GM12878 (cell line): ENCODE measurements around the gene MMP24. TPM values are rescaled to one million over a fixed set of nuclear protein-coding genes. Genes with fewer than 3 reads are reported as not detected.

Experiments used
- ATAC-seq: fragments of 200-7000 bp; cut with Tn5 transposase; 3 replicates; pipeline ENCODE4 v1.9.1; 2020; ENCODE audit warnings: mild to moderate bottlenecking, moderate library complexity
- BruUV-seq: library from RNA; stranded (reverse); fragments of 400-500 nt; replicated peaks from 2 replicates; lab custom pipeline; 2021; lab: Mats Ljungman, UMichigan
- CTCF ChIA-PET: fragments of 300-600 bp; sonication (Branson Sonifier 250); formaldehyde crosslinking; extraction: SDS; loops from one replicate; lab custom pipeline; 2021; ENCODE audit warnings: inconsistent platforms; lab: Yijun Ruan, JAX
- POLR2A ChIA-PET: fragments of 350-600 bp; formaldehyde crosslinking; extraction: SDS; loops from one replicate; lab custom pipeline; 2021; ENCODE audit warnings: inconsistent platforms; lab: Charles Lee
- RAD21 ChIA-PET: fragments of 300-600 bp; sonication (Branson Sonifier 250); formaldehyde crosslinking; loops from one replicate; lab custom pipeline; 2023; ENCODE audit warnings: antibody characterized with exemption; ENCODE audit not compliant: unreplicated experiment; lab: Charles Lee
- SMC1A ChIA-PET: fragments of 300-600 bp; sonication (Branson Sonifier 250); formaldehyde crosslinking; loops from one replicate; lab custom pipeline; 2023; ENCODE audit not compliant: unreplicated experiment, uncharacterized antibody; lab: Charles Lee
- DNase-seq: peaks from one replicate; pipeline ENCODE4 v3.0.0-alpha.2; 2011; ENCODE audit warnings: low read depth, low spot score
- FAIRE-seq: peaks from 3 replicates; lab custom pipeline; 2011; peaks lifted over from hg19 to GRCh38; lab: Jason Lieb, UNC
- H2AFZ ChIP-seq: 2 replicates; pipeline ENCODE4 v1.6.0; 2011; ENCODE audit warnings: low read depth, low read length, control low read depth; ENCODE audit not compliant: control insufficient read depth
- H3K27ac ChIP-seq: 2 replicates; pipeline ENCODE4 v1.5.1; 2011; ENCODE audit warnings: control low read depth; ENCODE audit not compliant: control insufficient read depth, insufficient read depth
- H3K27me3 ChIP-seq, 2 experiments: replicated peaks in 1 of 2; 2 replicates each; pipeline versions ENCODE4 v1.6.0 to v1.6.1; 2011; ENCODE audit warnings: low read length in 1 of 2; ENCODE audit not compliant: control insufficient read depth in 2 of 2, insufficient read depth in 2 of 2
- H3K36me3 ChIP-seq, 2 experiments: 2 replicates each; pipeline ENCODE4 v1.5.1; 2011; ENCODE audit warnings: low read length in 1 of 2; ENCODE audit not compliant: control insufficient read depth in 2 of 2, insufficient read depth in 2 of 2
- H3K4me1 ChIP-seq: 2 replicates; pipeline ENCODE4 v1.6.1; 2011; ENCODE audit warnings: mild to moderate bottlenecking, low read length, moderate library complexity, mixed read lengths; ENCODE audit not compliant: control insufficient read depth, insufficient read depth
- H3K4me2 ChIP-seq: 2 replicates; pipeline ENCODE4 v1.6.0; 2011; ENCODE audit warnings: control low read depth; ENCODE audit not compliant: control insufficient read depth, insufficient read depth
- H3K4me3 ChIP-seq: fragments of 200-600 bp; sonication (generic); 2 replicates; pipeline ENCODE4 v1.5.1; 2016
- H3K79me2 ChIP-seq: 2 replicates; pipeline ENCODE4 v1.6.0; 2011; ENCODE audit warnings: low read length; ENCODE audit not compliant: control insufficient read depth, insufficient read depth
- H3K9ac ChIP-seq: 2 replicates; pipeline ENCODE4 v1.8.0; 2011; ENCODE audit warnings: low read length, control low read depth, mixed read lengths; ENCODE audit not compliant: control insufficient read depth, insufficient read depth
- H3K9me3 ChIP-seq: replicated peaks from 3 replicates; pipeline ENCODE4 v1.5.1; 2011; ENCODE audit warnings: mild to moderate bottlenecking, low read length; ENCODE audit not compliant: control insufficient read depth, insufficient read depth
- H4K20me1 ChIP-seq: 2 replicates; pipeline ENCODE4 v1.6.0; 2011; ENCODE audit not compliant: control insufficient read depth, insufficient read depth
- EZH2 ChIP-seq: IDR thresholded peaks from 2 replicates; pipeline ENCODE4 v1.6.1; 2012; ENCODE audit warnings: low read depth, mild to moderate bottlenecking, control low read depth, inconsistent platforms, low read length, borderline replicate concordance; ENCODE audit not compliant: control insufficient read depth
- FOS ChIP-seq: IDR thresholded peaks from 3 replicates; pipeline ENCODE4 v1.6.1; 2011; ENCODE audit warnings: borderline replicate concordance; ENCODE audit not compliant: insufficient read length; ENCODE audit errors: extremely low read depth
- NR2C1 ChIP-seq: fragments of 450-650 bp; IDR thresholded peaks from 2 replicates; pipeline ENCODE4 v1.6.1; 2017; ENCODE audit warnings: antibody characterized with exemption, mild to moderate bottlenecking, moderate library complexity
- RELA ChIP-seq: fragments of 450-650 bp; IDR thresholded peaks from 2 replicates; pipeline ENCODE4 v1.8.0; 2014; ENCODE audit warnings: borderline replicate concordance; ENCODE audit not compliant: partially characterized antibody
- SIX5 ChIP-seq: IDR thresholded peaks from 2 replicates; pipeline ENCODE4 v1.6.1; 2011; ENCODE audit warnings: mild to moderate bottlenecking, low read depth, low read length, moderate library complexity; ENCODE audit not compliant: severe bottlenecking
- WGBS: methylation state at CpG from one replicate; pipeline ENCODE4 v1.1.6; 2016; ENCODE audit warnings: low lambda C conversion rate; ENCODE audit not compliant: insufficient replicate concordance, insufficient coverage; ENCODE audit errors: missing lambda C conversion rate; 5-methylcytosine and 5-hydroxymethylcytosine counted together
- in situ Hi-C: fragments of 300-500 bp; cut with MboI; formaldehyde crosslinking; loops from 9 replicates; pipeline ENCODE4 v1.14.3; 2018; ENCODE audit warnings: mixed read lengths
- intact Hi-C: fragments of 100-400 bp; cut with micrococcal nuclease; formaldehyde crosslinking; loops from one replicate; pipeline ENCODE4 v1.14.2; 2022; ENCODE audit not compliant: unreplicated experiment
- polyA plus RNA-seq, 11 experiments: library from polyadenylated mRNA; depleted of rRNA in 4 of 11; unstranded in 6 of 11; stranded (reverse) in 5 of 11; fragments of >200 nt; fragmentation: Nextera tagmentation in 4 of 11; fragmentation: Illumina TruSeq in 1 of 11; extraction: Ambion mirVana in 4 of 11; extraction: Trizol in 1 of 11; gene quantifications; 1 replicate in 1 of 11; 2 replicates in 10 of 11; pipeline versions ENCODE4 v1.2.1 to v1.2.3, GENCODE V29; 2011 to 2016; ENCODE audit warnings: inconsistent platforms in 2 of 11, missing spikeins in 2 of 11, low read depth in 1 of 11
- total RNA-seq, 4 experiments: library from RNA; depleted of rRNA in 3 of 4; stranded (reverse); fragments of >200 nt in 3 of 4; fragmentation: Illumina TruSeq in 1 of 4; extraction: Trizol in 1 of 4; gene quantifications; 2 replicates each; pipeline versions ENCODE4 v1.2.1 to v1.2.3, GENCODE V29; 2013 to 2021
- TF ChIP-seq, protein P1 (sequence below): fragments of 450-650 bp; formaldehyde crosslinking; IDR thresholded peaks from 2 replicates; pipeline ENCODE4 v1.4.0; 2020; ENCODE audit warnings: mild to moderate bottlenecking, moderate library complexity

The MMP24 gene
- total and polyA plus RNA-seq, 10 of the 15 experiments (the other 5 are each of a cell fraction or from before 2014, with no cell fraction given): 0.01 to 0.11 (median 0.04) TPM; not detected in 5

DNA sequence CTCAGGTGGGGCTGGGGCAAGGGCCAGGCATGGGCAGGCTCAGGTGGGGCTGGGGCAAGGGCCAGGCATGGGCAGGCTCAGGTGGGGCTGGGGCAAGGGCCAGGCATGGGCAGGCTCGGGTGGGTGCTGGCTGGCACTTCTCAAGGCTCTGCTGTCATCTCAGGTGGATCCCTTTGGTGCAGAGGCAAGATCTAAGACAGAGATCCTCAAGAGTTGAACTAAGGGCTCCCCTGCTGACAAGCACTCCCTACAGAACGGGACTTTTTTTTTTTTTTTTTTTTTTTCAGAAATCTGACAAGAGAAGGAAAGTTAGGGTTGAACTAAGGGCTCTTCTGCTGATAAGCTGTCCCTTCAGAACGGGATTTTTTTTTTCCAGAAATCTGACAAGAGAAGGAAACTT is 26.5 kb downstream of the MMP24 start:
- H3K9me3 ChIP-seq: no peaks in the 10 kb centered on the region
- H3K79me2 ChIP-seq: no peaks in the 10 kb centered on the region
- H2AFZ ChIP-seq: no peak overlapping the region
- CTCF ChIA-PET: no interaction called here
- no peaks in the 10 kb centered on the region for H3K36me3 ChIP-seq
- intact Hi-C loops: no loop called here
- RAD21 ChIA-PET: no interaction called here
- peaks cover 20% of the 10 kb centered on the region for H3K4me1 ChIP-seq
- H3K9ac ChIP-seq: no peak overlapping the region
- H3K27me3 ChIP-seq: no peaks in the 10 kb centered on the region
- 67% methylated on average over 3 of the region's 3 CpGs for WGBS
- no TSS peak for BruUV-seq
- H3K4me3 ChIP-seq: no peak overlapping the region
- no peak for FAIRE-seq
- POLR2A ChIA-PET: no interaction called here
- in situ Hi-C loops: loop anchor here (25.0 kb wide), 1 partner anchor 416 kb away; the partner anchor contains the start of gene NCOA6
- no peak overlapping the region for H3K27ac ChIP-seq
- no peak overlapping the region for H3K4me2 ChIP-seq
- no peak for DNase-seq
- ATAC-seq: no peak
- no peaks in the 10 kb centered on the region for H4K20me1 ChIP-seq
- SMC1A ChIA-PET: interaction anchor here (0.6 to 1.6 kb wide), 2 partner anchors 15 to 60 kb away, joined by 3 to 4 read pairs; no protein-coding TSS in a partner anchor
- TF ChIP-seq NR2C1 (no peak), FOS (no peak), RELA (no peak), EZH2 (no peak)

DNA sequence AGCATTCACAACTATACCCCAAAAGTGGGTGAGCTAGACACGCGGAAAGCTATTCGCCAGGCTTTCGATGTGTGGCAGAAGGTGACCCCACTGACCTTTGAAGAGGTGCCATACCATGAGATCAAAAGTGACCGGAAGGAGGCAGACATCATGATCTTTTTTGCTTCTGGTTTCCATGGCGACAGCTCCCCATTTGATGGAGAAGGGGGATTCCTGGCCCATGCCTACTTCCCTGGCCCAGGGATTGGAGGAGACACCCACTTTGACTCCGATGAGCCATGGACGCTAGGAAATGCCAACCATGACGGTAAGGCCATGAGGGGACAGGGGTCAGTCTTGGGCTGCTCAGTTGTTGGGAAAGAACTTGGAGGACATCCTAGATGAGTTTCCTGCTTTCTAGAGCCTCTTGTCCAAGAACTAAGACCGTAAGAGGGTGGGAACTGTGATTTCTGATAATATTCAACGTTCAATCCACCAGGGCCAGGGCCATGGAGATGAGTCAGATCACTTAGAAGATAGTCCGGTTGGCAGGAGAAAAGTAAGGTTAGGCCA is 28.0 kb downstream of the MMP24 start:
- no TSS peak for BruUV-seq
- Histone ChIP-seq H3K36me3 (no peaks in the 10 kb centered on the region), H3K4me1 (peaks cover 20% of the 10 kb centered on the region), H3K9ac (no peak overlapping the region), H3K27me3 (no peaks in the 10 kb centered on the region), H3K79me2 (no peaks in the 10 kb centered on the region), H3K27ac (no peak overlapping the region), H3K4me3 (no peak overlapping the region), H3K9me3 (no peaks in the 10 kb centered on the region), H3K4me2 (no peak overlapping the region), H2AFZ (no peak overlapping the region), H4K20me1 (no peaks in the 10 kb centered on the region)
- POLR2A ChIA-PET: interaction anchor here (0.6 kb wide), 1 partner anchor 9 kb away, joined by 5 read pairs; no protein-coding TSS in a partner anchor
- intact Hi-C loops: no loop called here
- RAD21 ChIA-PET: no interaction called here
- CTCF ChIA-PET: no interaction called here
- ATAC-seq (no peak), DNase-seq (no peak), FAIRE-seq (no peak)
- in situ Hi-C loops: loop anchor here (25.0 kb wide), 1 partner anchor 417 kb away; the partner anchor contains the start of gene NCOA6
- TF ChIP-seq, protein P1, sequence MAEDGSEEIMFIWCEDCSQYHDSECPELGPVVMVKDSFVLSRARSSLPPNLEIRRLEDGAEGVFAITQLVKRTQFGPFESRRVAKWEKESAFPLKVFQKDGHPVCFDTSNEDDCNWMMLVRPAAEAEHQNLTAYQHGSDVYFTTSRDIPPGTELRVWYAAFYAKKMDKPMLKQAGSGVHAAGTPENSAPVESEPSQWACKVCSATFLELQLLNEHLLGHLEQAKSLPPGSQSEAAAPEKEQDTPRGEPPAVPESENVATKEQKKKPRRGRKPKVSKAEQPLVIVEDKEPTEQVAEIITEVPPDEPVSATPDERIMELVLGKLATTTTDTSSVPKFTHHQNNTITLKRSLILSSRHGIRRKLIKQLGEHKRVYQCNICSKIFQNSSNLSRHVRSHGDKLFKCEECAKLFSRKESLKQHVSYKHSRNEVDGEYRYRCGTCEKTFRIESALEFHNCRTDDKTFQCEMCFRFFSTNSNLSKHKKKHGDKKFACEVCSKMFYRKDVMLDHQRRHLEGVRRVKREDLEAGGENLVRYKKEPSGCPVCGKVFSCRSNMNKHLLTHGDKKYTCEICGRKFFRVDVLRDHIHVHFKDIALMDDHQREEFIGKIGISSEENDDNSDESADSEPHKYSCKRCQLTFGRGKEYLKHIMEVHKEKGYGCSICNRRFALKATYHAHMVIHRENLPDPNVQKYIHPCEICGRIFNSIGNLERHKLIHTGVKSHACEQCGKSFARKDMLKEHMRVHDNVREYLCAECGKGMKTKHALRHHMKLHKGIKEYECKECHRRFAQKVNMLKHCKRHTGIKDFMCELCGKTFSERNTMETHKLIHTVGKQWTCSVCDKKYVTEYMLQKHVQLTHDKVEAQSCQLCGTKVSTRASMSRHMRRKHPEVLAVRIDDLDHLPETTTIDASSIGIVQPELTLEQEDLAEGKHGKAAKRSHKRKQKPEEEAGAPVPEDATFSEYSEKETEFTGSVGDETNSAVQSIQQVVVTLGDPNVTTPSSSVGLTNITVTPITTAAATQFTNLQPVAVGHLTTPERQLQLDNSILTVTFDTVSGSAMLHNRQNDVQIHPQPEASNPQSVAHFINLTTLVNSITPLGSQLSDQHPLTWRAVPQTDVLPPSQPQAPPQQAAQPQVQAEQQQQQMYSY (CRISPR knock-in tag): no peak
- no peak for TF ChIP-seq SIX5
- SMC1A ChIA-PET: interaction anchor here (1.6 kb wide), 1 partner anchor 17 kb away, joined by 4 read pairs; no protein-coding TSS in a partner anchor
- WGBS: 92% methylated on average over 12 of the region's 12 CpGs
